ENCODE results near the gene ADCY9.

DNA sequence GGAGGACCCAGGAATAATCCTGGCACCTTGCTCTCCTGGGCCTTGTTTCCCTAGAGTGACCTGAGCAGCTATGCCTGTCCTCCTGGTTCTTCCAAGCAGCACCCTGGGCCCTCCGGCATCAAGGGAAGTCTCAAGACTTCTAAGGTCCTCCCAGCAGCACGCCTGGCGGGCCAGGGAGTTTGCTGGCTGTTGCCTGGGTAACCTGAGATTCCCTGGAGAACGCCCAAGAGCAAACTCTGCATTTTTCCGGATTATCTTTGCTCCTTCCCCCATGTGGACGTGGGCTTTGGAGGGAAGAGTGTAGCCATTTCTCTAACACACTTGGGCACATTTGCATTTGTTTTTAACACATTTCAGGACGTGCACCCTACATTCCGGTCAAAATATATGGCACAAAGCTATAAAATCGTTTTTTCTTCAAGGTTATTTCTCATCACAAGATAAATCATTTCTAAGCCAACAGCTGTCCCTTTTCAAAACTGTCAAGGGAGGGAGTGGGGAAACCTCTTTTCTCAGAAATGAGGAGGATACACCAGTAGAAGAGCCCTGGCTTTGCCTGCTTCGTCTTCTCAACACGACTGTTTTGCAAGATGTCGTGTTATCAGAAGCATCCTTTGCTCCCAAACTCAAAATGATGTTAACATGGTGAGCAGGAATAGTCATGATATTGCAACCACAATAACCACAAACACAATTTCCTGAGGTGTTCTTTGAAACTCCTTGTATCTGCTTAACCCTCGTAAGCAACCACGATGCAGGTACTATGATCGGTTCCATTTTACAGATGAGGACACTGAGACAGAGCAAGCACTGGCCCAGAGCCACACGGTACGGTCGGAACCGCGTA lies 116.5 kb downstream of the ADCY9 start:
- TF ChIP-seq, protein P1, sequence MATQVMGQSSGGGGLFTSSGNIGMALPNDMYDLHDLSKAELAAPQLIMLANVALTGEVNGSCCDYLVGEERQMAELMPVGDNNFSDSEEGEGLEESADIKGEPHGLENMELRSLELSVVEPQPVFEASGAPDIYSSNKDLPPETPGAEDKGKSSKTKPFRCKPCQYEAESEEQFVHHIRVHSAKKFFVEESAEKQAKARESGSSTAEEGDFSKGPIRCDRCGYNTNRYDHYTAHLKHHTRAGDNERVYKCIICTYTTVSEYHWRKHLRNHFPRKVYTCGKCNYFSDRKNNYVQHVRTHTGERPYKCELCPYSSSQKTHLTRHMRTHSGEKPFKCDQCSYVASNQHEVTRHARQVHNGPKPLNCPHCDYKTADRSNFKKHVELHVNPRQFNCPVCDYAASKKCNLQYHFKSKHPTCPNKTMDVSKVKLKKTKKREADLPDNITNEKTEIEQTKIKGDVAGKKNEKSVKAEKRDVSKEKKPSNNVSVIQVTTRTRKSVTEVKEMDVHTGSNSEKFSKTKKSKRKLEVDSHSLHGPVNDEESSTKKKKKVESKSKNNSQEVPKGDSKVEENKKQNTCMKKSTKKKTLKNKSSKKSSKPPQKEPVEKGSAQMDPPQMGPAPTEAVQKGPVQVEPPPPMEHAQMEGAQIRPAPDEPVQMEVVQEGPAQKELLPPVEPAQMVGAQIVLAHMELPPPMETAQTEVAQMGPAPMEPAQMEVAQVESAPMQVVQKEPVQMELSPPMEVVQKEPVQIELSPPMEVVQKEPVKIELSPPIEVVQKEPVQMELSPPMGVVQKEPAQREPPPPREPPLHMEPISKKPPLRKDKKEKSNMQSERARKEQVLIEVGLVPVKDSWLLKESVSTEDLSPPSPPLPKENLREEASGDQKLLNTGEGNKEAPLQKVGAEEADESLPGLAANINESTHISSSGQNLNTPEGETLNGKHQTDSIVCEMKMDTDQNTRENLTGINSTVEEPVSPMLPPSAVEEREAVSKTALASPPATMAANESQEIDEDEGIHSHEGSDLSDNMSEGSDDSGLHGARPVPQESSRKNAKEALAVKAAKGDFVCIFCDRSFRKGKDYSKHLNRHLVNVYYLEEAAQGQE (IDR thresholded peaks at IDR 0.05; ENCODE audit: insufficient read depth in 1 of 2, low read depth in 2 of 2, low read length in 2 of 2): no peak
- TF ChIP-seq TAF1 (IDR thresholded peaks at IDR 0.05; ENCODE audit: borderline replicate concordance, insufficient read depth, low read length) (no peak), SIN3A (IDR thresholded peaks at IDR 0.05; ENCODE audit: borderline replicate concordance, insufficient read depth, low read length) (no peak), POLR2AphosphoS5 (IDR thresholded peaks at IDR 0.05; ENCODE audit: low read depth, low read length) (no peak)
